ENCODE data around the gene CFAP210.

DNA sequence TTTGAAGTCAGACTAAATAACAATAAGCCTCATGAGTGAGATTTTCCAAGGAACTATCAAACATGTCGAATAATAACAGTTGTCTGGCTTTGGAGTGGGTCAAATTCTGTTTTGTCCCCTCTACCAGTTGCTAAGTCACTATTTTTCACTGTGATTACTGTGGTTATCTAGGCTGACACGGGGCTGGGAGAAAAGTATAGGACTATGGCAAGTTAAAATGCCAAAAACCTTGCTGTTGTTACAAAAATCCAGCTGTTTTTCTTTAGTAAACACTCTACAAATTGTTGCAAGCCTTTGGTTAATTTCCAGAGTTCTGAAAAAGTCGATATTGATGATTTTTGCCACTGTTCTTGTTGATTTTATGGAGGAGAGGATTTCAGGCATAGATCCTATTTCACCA is 1.5 kb downstream of the CFAP210 start:
- TF ChIP-seq SIN3A (IDR thresholded peaks at IDR 0.05; ENCODE audit: borderline replicate concordance, insufficient read depth, low read length) (no peak), POLR2AphosphoS5 (IDR thresholded peaks at IDR 0.05; ENCODE audit: low read depth, low read length) (no peak), FOXP2 (optimal IDR thresholded peaks at IDR 0.05; ENCODE audit: borderline replicate concordance, extremely low read depth, extremely low read length, insufficient read depth) (no peak), TAF1 (IDR thresholded peaks at IDR 0.05; ENCODE audit: borderline replicate concordance, insufficient read depth, low read length) (no peak)
- TF ChIP-seq, protein P1, sequence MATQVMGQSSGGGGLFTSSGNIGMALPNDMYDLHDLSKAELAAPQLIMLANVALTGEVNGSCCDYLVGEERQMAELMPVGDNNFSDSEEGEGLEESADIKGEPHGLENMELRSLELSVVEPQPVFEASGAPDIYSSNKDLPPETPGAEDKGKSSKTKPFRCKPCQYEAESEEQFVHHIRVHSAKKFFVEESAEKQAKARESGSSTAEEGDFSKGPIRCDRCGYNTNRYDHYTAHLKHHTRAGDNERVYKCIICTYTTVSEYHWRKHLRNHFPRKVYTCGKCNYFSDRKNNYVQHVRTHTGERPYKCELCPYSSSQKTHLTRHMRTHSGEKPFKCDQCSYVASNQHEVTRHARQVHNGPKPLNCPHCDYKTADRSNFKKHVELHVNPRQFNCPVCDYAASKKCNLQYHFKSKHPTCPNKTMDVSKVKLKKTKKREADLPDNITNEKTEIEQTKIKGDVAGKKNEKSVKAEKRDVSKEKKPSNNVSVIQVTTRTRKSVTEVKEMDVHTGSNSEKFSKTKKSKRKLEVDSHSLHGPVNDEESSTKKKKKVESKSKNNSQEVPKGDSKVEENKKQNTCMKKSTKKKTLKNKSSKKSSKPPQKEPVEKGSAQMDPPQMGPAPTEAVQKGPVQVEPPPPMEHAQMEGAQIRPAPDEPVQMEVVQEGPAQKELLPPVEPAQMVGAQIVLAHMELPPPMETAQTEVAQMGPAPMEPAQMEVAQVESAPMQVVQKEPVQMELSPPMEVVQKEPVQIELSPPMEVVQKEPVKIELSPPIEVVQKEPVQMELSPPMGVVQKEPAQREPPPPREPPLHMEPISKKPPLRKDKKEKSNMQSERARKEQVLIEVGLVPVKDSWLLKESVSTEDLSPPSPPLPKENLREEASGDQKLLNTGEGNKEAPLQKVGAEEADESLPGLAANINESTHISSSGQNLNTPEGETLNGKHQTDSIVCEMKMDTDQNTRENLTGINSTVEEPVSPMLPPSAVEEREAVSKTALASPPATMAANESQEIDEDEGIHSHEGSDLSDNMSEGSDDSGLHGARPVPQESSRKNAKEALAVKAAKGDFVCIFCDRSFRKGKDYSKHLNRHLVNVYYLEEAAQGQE (IDR thresholded peaks at IDR 0.05; ENCODE audit: insufficient read depth in 1 of 2, low read depth in 2 of 2, low read length in 2 of 2): no peak
